ENCODE data around the gene CHD8.

- no peak for TF ChIP-seq CTCF (conservative IDR thresholded peaks at IDR 0.05; ENCODE audit: low read depth, low read length)
- TF ChIP-seq POLR2A (IDR thresholded peaks at IDR 0.05; ENCODE audit: low read depth, low read length), result no peak
- TF ChIP-seq CHD1 (IDR thresholded peaks at IDR 0.05; ENCODE audit: low read depth, low read length), result no peak
- peak; percentile 85 for TF ChIP-seq CEBPB (IDR thresholded peaks at IDR 0.05; ENCODE audit: low read depth, low read length)
- TF ChIP-seq MXI1 (IDR thresholded peaks at IDR 0.05; ENCODE audit: borderline replicate concordance, low read depth, low read length), result no peak
- no peak for TF ChIP-seq ELK1 (IDR thresholded peaks at IDR 0.05; ENCODE audit: borderline replicate concordance, low read depth, low read length)
- TF ChIP-seq MAZ (IDR thresholded peaks at IDR 0.05; ENCODE audit: borderline replicate concordance, low read depth, low read length), result no peak
- TF ChIP-seq MAFK (IDR thresholded peaks at IDR 0.05; ENCODE audit: low read depth, low read length), result no peak
- TF ChIP-seq BHLHE40 (IDR thresholded peaks at IDR 0.05; ENCODE audit: low read depth, low read length), result no peak
These were observed 88.3 kb downstream of the CHD8 start for GRCh38 chr14:21367582-21368144.

Measured in IMR-90 (cell line).